GM23248 (cell line): Measurements from ENCODE around the gene ZNF827. TPM values are rescaled to one million over a fixed set of nuclear protein-coding genes. Genes with fewer than 3 reads are reported as not detected.

Source experiments
- DNase-seq: peaks from one replicate; pipeline ENCODE4 v3.0.0-alpha.2; 2015
- H2AFZ ChIP-seq: fragments of 200-600 bp; sonication (generic); 2 replicates; pipeline ENCODE4 v1.6.1; 2016; ENCODE audit warnings: antibody characterized with exemption
- H3F3A ChIP-seq: fragments of 200-600 bp; sonication (generic); 2 replicates; pipeline ENCODE4 v1.6.1; 2016; ENCODE audit warnings: mild to moderate bottlenecking, antibody characterized with exemption, mixed run types; ENCODE audit not compliant: insufficient read depth
- H3K27ac ChIP-seq: fragments of 200-600 bp; sonication (generic); 2 replicates; pipeline ENCODE4 v1.5.1; 2016; ENCODE audit warnings: mild to moderate bottlenecking
- H3K27me3 ChIP-seq: fragments of 200-600 bp; sonication (generic); replicated peaks from 2 replicates; pipeline ENCODE4 v1.6.1; 2016; ENCODE audit warnings: mild to moderate bottlenecking; ENCODE audit not compliant: insufficient read depth
- H3K36me3 ChIP-seq: fragments of 200-600 bp; sonication (generic); 2 replicates; pipeline ENCODE4 v1.6.1; 2016; ENCODE audit warnings: low read depth, mild to moderate bottlenecking
- H3K4me1 ChIP-seq: fragments of 200-600 bp; sonication (generic); 2 replicates; pipeline ENCODE4 v1.6.1; 2016; ENCODE audit warnings: mild to moderate bottlenecking; ENCODE audit not compliant: insufficient read depth
- H3K4me2 ChIP-seq: fragments of 200-600 bp; sonication (generic); one replicate; pipeline ENCODE4 v1.6.1; 2016; ENCODE audit warnings: mild to moderate bottlenecking; ENCODE audit not compliant: unreplicated experiment
- H3K4me3 ChIP-seq: fragments of 200-600 bp; sonication (generic); 2 replicates; pipeline ENCODE4 v1.5.1; 2016; ENCODE audit warnings: mild to moderate bottlenecking
- H3K79me2 ChIP-seq: fragments of 200-600 bp; sonication (generic); 2 replicates; pipeline ENCODE4 v1.6.1; 2016; ENCODE audit warnings: mild to moderate bottlenecking; ENCODE audit not compliant: insufficient read depth
- H3K9ac ChIP-seq: fragments of 200-600 bp; sonication (generic); 2 replicates; pipeline ENCODE4 v1.6.1; 2016; ENCODE audit warnings: mild to moderate bottlenecking
- H3K9me2 ChIP-seq: fragments of 200-600 bp; sonication (generic); 2 replicates; pipeline ENCODE4 v1.6.1; 2016; ENCODE audit warnings: mixed run types, mild to moderate bottlenecking, moderate library complexity; ENCODE audit not compliant: insufficient read depth
- H3K9me3 ChIP-seq: fragments of 200-600 bp; sonication (generic); one replicate; pipeline ENCODE4 v1.6.1; 2017; ENCODE audit warnings: low read depth
- H4K20me1 ChIP-seq: fragments of 200-600 bp; sonication (generic); 2 replicates; pipeline ENCODE4 v1.6.0; 2016; ENCODE audit not compliant: insufficient read depth
- EZH2 ChIP-seq: fragments of 200-600 bp; sonication (generic); IDR thresholded peaks from 2 replicates; pipeline ENCODE4 v1.6.1; 2018; ENCODE audit warnings: antibody characterized with exemption, mild to moderate bottlenecking; ENCODE audit not compliant: insufficient read depth, poor library complexity, severe bottlenecking
- EZH2phosphoT487 ChIP-seq: fragments of 200-600 bp; sonication (generic); IDR thresholded peaks from 2 replicates; pipeline ENCODE4 v1.6.1; 2018; ENCODE audit warnings: antibody characterized with exemption, moderate library complexity, mild to moderate bottlenecking, low read depth; ENCODE audit not compliant: insufficient read depth
- WGBS, 2 experiments: methylation state at CpG; one replicate each; pipeline ENCODE4 v1.1.6; 2015 to 2017; ENCODE audit warnings: low lambda C conversion rate in 2 of 2, low coverage in 1 of 2; ENCODE audit errors: missing lambda C conversion rate in 2 of 2; 5-methylcytosine and 5-hydroxymethylcytosine counted together
- in situ Hi-C: fragments of 300-500 bp; cut with MboI; formaldehyde crosslinking; loops from 2 replicates; pipeline ENCODE4 v1.15.0; 2020
- polyA plus RNA-seq: library from polyadenylated mRNA; unstranded; fragments of >200 nt; fragmentation: Nextera tagmentation; extraction: Ambion mirVana; gene quantifications from 2 replicates; pipeline ENCODE4 v1.2.1, GENCODE V29; 2016
- total RNA-seq: library from RNA; depleted of rRNA; stranded (reverse); fragments of >200 nt; shearing (Covaris generic); gene quantifications from 2 replicates; pipeline ENCODE4 v1.2.3, GENCODE V29; 2014

The ZNF827 gene
- total and polyA plus RNA-seq, 2 experiments from 2014 or later = 5.0 to 10.1 TPM

- no peaks in the 10 kb centered on the region for H3K36me3 ChIP-seq
- DNase-seq = no peak
- H4K20me1 ChIP-seq = no peaks in the 10 kb centered on the region
- peaks cover 15% of the 10 kb centered on the region for H3K4me1 ChIP-seq
- H3K9ac ChIP-seq = no peak overlapping the region
- H3K9me3 ChIP-seq = no peaks in the 10 kb centered on the region
- H3K27ac ChIP-seq = no peak overlapping the region
- TF ChIP-seq EZH2phosphoT487 = no peak
- no peak for TF ChIP-seq EZH2
- H3K79me2 ChIP-seq = peaks cover 21% of the 10 kb centered on the region; the same call in 1 of the 2 replicates
- H3K27me3 ChIP-seq = no peaks in the 10 kb centered on the region
- H3K4me3 ChIP-seq = no peak overlapping the region
- H3K9me2 ChIP-seq = no peaks in the 10 kb centered on the region
- in situ Hi-C loops = no loop called here
- 69 to 72% methylated on average over 4 of the region's 4 CpGs for WGBS, 2 experiments
- no peak overlapping the region for H3K4me2 ChIP-seq
- no peak overlapping the region for H2AFZ ChIP-seq
- peaks cover 7% of the 10 kb centered on the region; the same call in 1 of the 2 replicates for H3F3A ChIP-seq
These were observed 71.6 kb downstream of the ZNF827 start for GRCh38 chr4:145866991-145867390.

DNA sequence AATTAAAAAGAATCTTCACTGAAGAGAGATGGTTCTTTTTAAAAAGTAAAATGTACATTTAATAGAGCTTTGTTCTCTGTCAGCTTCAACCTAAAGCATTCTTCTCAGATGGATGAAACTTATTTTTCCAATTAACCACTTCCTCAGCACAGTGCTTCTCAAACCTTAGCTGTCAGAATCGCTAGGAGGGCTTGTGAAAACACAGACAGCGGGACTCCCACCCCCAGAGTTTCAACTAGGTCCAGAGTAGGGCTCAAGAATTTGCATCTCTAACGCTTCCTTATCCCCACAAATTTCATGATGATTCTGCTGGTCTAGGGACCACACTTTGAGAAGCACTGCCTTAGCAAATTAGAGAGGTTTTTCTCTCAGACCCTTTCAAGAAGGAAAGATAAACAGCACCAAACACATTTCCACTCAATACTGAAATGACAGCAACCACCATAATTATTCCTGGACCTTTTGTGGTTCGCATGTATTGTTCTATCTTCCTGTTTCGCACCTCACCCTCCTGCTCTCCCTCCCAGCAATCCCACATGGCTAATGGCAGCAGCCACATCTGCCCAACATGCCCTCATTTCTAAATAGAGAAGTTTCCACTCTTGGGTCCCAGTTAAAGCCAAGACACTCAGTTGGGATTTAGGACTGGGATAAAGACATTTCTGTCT is 73.2 kb downstream of the ZNF827 start:
- Histone ChIP-seq H3K4me3 (no peak overlapping the region), H3K9me3 (no peaks in the 10 kb centered on the region), H3K36me3 (no peaks in the 10 kb centered on the region), H3K27me3 (no peaks in the 10 kb centered on the region), H3K4me1 (peaks cover 15% of the 10 kb centered on the region), H3F3A (peaks cover 7% of the 10 kb centered on the region; the same call in 1 of the 2 replicates), H2AFZ (no peak overlapping the region), H3K9me2 (no peaks in the 10 kb centered on the region), H3K9ac (no peak overlapping the region), H3K4me2 (no peak overlapping the region), H4K20me1 (no peaks in the 10 kb centered on the region), H3K27ac (no peak overlapping the region), H3K79me2 (peaks cover 25% of the 10 kb centered on the region; the same call in 1 of the 2 replicates)
- TF ChIP-seq EZH2phosphoT487 = no peak
- TF ChIP-seq EZH2 = no peak
- in situ Hi-C loops = no loop called here
- DNase-seq = no peak
- 80 to 81% methylated on average over 5 of the region's 5 CpGs for WGBS, 2 experiments

DNA sequence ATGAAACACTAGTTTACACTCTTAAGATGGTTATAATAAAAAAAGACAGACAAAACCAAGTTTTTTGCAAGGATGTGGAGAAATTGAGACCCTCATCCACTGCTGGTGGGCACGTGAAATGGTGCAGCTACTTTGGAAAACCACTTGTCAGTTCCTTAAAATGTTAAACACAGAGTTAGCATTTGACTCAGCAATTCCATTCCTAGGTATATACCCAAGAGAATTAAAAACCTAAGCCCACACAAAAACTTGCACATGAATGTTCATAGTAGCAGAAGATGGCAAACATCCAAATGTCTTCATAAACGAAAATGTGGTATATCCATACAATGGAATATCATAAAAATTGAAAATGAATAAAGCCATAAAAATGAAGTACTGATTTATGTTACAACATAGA is 75.4 kb downstream of the ZNF827 start:
- peaks cover 7% of the 10 kb centered on the region; the same call in 1 of the 2 replicates for H3F3A ChIP-seq
- H4K20me1 ChIP-seq = no peaks in the 10 kb centered on the region
- peaks cover 25% of the 10 kb centered on the region for H3K79me2 ChIP-seq
- no peak overlapping the region for H3K27ac ChIP-seq
- no peak overlapping the region for H3K9ac ChIP-seq
- no peaks in the 10 kb centered on the region for H3K27me3 ChIP-seq
- WGBS, 2 experiments = 93 to 100% methylated on average over 2 of the region's 2 CpGs
- DNase-seq = no peak
- peak overlapping the region; percentile 18 for H3K4me2 ChIP-seq
- TF ChIP-seq EZH2phosphoT487 (no peak), EZH2 (no peak)
- H3K9me2 ChIP-seq = no peaks in the 10 kb centered on the region
- no peaks in the 10 kb centered on the region for H3K9me3 ChIP-seq
- H3K36me3 ChIP-seq = no peaks in the 10 kb centered on the region
- no peak overlapping the region for H2AFZ ChIP-seq
- in situ Hi-C loops = no loop called here
- H3K4me3 ChIP-seq = no peak overlapping the region
- peaks cover 6% of the 10 kb centered on the region; the same call in 1 of the 2 replicates for H3K4me1 ChIP-seq

GRCh38 chr4:145861336-145862318 is 77.0 kb downstream of the ZNF827 start:
- Histone ChIP-seq H4K20me1 (no peaks in the 10 kb centered on the region), H3K4me1 (peaks cover 6% of the 10 kb centered on the region; the same call in 1 of the 2 replicates), H3K36me3 (no peaks in the 10 kb centered on the region), H2AFZ (0 out of 2 replicates have a peak overlapping the region, but pooled peaks have one; percentile 9), H3K27me3 (no peaks in the 10 kb centered on the region), H3F3A (peaks cover 7% of the 10 kb centered on the region; the same call in 1 of the 2 replicates), H3K9ac (peak overlapping the region; percentile 13; the same call in 1 of the 2 replicates), H3K9me2 (no peaks in the 10 kb centered on the region), H3K4me3 (no peak overlapping the region), H3K79me2 (peaks cover 19% of the 10 kb centered on the region), H3K9me3 (no peaks in the 10 kb centered on the region), H3K27ac (peak overlapping the region; percentile 5; the same call in 1 of the 2 replicates), H3K4me2 (peak overlapping the region; percentile 20)
- WGBS, 2 experiments = 57 to 61% methylated on average over 15 to 16 of the region's 16 CpGs
- in situ Hi-C loops = no loop called here
- peak; percentile 42 for DNase-seq
- TF ChIP-seq EZH2phosphoT487 = no peak
- no peak for TF ChIP-seq EZH2
